ENCODE results near the gene IDH3B. TPM values are rescaled to one million over a fixed set of nuclear protein-coding genes. Genes with fewer than 3 reads are reported as not detected.

Gene IDH3B
- total RNA-seq, 1 experiment from 2014 or later, result 132 TPM

DNA sequence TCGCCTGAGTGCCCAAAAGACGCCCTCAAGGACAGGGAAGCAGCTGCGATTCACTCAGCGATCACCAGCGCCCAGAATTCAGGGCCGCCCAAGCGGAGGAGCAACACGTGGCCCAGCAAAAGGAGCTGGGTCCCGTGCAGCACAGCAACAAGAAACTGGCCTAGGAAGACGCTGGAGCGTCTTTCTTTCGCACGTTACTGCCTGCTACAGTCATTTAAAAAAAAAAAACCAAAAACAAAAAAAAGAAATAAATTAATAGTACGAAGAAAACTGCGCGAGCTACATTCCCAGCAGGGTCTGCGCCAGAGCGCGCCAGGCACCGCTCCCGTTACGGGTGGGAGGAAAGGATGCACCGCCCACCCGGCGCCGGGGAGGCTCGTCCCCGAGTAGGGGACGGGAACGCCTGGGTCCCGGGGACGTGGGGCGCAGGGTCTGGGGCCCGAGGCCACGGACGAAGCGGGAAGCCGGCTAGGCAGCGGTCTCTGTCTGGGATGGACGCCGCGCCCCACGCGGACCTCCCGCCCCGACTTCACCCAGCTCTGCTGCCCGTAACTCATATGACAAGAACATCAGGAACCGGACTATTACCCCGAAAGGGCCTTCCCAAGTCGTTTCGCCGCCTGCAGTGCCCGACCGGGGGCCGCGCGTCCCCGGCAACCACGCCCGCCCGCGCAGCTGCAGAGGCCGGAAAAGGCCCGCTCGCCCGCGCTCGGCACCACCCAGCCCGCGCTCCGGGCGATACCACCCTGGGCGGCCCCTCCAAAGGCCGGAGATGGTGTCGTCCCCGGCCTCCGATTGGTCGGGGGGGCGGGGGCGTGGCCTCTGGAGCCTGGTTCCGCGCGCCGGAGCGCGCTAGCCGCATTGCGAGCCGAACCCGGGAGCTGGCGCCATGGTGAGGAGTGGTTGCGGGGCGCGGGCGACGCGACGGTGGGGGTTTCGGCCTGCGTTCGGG is 12.0 kb downstream of the IDH3B start, which contains the start of gene NOP56 (continued):
- TF ChIP-seq SP1 (IDR thresholded peaks at IDR 0.05; ENCODE audit: low read depth), result peak; percentile 79

DNA sequence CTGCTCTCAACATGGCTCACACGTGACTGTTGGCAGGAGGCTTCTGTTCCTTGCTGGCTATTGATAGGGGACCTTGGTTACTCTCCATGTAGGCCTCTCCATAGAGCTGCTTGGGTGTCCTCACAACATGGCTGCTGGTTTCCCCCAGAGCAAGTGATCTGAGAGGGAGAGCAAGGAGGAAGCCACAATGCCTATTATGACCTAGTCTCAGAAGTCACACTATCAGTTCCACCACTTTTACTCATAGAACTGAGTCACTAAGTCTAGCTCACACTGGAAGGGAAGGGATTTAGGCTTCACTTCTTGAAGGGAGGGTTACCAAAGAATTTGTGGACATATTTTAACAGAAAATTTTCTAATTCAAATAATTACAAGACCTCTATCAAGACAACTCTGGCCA is 20.3 kb downstream of the IDH3B start:
- no peak for ATAC-seq
- Histone ChIP-seq H4K20me1 (ENCODE audit: insufficient read depth) (no peaks in the 10 kb centered on the region), H2AFZ (ENCODE audit: low read depth, low read length, poor library complexity, severe bottlenecking) (no peak overlapping the region), H3K36me3 (ENCODE audit: control insufficient read depth in 1 of 2, insufficient read depth in 2 of 2, low read length in 2 of 2) (no peaks in the 10 kb centered on the region), H3K79me2 (ENCODE audit: insufficient read depth, low read length) (no peaks in the 10 kb centered on the region), H3K4me3 (replicated peaks in 1 of 2; ENCODE audit: low read depth in 1 of 2, low read length in 2 of 2) (no peak overlapping the region), H3K9me3 (ENCODE audit: control insufficient read depth in 1 of 2, insufficient read depth in 1 of 2, low read depth in 1 of 2, low read length in 2 of 2) (no peaks in the 10 kb centered on the region), H3K27ac (ENCODE audit: low read depth, low read length) (no peak overlapping the region), H3K9ac (ENCODE audit: low read length) (no peak overlapping the region), H3K4me2 (ENCODE audit: low read length) (no peak overlapping the region), H3K9me2 (ENCODE audit: insufficient read depth) (no peaks in the 10 kb centered on the region), H3K27me3 (ENCODE audit: insufficient read depth, low read length) (no peaks in the 10 kb centered on the region), H3K4me1 (ENCODE audit: control insufficient read depth in 1 of 2, insufficient read depth in 2 of 2, low read length in 2 of 2) (no peaks in the 10 kb centered on the region; a peak in 1 of 4 replicates)
- TF ChIP-seq, protein P1, sequence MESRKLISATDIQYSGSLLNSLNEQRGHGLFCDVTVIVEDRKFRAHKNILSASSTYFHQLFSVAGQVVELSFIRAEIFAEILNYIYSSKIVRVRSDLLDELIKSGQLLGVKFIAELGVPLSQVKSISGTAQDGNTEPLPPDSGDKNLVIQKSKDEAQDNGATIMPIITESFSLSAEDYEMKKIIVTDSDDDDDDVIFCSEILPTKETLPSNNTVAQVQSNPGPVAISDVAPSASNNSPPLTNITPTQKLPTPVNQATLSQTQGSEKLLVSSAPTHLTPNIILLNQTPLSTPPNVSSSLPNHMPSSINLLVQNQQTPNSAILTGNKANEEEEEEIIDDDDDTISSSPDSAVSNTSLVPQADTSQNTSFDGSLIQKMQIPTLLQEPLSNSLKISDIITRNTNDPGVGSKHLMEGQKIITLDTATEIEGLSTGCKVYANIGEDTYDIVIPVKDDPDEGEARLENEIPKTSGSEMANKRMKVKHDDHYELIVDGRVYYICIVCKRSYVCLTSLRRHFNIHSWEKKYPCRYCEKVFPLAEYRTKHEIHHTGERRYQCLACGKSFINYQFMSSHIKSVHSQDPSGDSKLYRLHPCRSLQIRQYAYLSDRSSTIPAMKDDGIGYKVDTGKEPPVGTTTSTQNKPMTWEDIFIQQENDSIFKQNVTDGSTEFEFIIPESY (IDR thresholded peaks at IDR 0.05; ENCODE audit: extremely low read depth, insufficient replicate concordance, low read length), result no peak
- TF ChIP-seq, protein P2, sequence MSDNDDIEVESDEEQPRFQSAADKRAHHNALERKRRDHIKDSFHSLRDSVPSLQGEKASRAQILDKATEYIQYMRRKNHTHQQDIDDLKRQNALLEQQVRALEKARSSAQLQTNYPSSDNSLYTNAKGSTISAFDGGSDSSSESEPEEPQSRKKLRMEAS (IDR thresholded peaks at IDR 0.05), result no peak
- TF ChIP-seq YY1 (IDR thresholded peaks at IDR 0.05; ENCODE audit: extremely low read depth, insufficient replicate concordance, low read depth, low read length) (no peak), EZH2phosphoT487 (IDR thresholded peaks at IDR 0.05; ENCODE audit: borderline replicate concordance) (no peak), ZFX (IDR thresholded peaks at IDR 0.05) (no peak), EGR1 (IDR thresholded peaks at IDR 0.05; ENCODE audit: low read depth) (no peak), POLR2A (IDR thresholded peaks at IDR 0.05; ENCODE audit: borderline replicate concordance, extremely low read depth, insufficient read depth, insufficient read length) (no peak), POLR2AphosphoS5 (IDR thresholded peaks at IDR 0.05; ENCODE audit: low read depth, low read length) (no peak), SRF (IDR thresholded peaks at IDR 0.05; ENCODE audit: low read depth) (no peak), SIN3A (IDR thresholded peaks at IDR 0.05; ENCODE audit: low read depth) (no peak), CEBPB (IDR thresholded peaks at IDR 0.05; ENCODE audit: low read depth) (no peak), EZH2 (IDR thresholded peaks at IDR 0.05) (no peak)
- TF ChIP-seq, protein P3, sequence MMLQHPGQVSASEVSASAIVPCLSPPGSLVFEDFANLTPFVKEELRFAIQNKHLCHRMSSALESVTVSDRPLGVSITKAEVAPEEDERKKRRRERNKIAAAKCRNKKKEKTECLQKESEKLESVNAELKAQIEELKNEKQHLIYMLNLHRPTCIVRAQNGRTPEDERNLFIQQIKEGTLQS (IDR thresholded peaks at IDR 0.05), result no peak
- TF ChIP-seq, protein P4, sequence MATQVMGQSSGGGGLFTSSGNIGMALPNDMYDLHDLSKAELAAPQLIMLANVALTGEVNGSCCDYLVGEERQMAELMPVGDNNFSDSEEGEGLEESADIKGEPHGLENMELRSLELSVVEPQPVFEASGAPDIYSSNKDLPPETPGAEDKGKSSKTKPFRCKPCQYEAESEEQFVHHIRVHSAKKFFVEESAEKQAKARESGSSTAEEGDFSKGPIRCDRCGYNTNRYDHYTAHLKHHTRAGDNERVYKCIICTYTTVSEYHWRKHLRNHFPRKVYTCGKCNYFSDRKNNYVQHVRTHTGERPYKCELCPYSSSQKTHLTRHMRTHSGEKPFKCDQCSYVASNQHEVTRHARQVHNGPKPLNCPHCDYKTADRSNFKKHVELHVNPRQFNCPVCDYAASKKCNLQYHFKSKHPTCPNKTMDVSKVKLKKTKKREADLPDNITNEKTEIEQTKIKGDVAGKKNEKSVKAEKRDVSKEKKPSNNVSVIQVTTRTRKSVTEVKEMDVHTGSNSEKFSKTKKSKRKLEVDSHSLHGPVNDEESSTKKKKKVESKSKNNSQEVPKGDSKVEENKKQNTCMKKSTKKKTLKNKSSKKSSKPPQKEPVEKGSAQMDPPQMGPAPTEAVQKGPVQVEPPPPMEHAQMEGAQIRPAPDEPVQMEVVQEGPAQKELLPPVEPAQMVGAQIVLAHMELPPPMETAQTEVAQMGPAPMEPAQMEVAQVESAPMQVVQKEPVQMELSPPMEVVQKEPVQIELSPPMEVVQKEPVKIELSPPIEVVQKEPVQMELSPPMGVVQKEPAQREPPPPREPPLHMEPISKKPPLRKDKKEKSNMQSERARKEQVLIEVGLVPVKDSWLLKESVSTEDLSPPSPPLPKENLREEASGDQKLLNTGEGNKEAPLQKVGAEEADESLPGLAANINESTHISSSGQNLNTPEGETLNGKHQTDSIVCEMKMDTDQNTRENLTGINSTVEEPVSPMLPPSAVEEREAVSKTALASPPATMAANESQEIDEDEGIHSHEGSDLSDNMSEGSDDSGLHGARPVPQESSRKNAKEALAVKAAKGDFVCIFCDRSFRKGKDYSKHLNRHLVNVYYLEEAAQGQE (IDR thresholded peaks at IDR 0.05; ENCODE audit: low read depth), result no peak
- RAD21 ChIA-PET (ENCODE audit: low non-redundant PET in 1 of 2, low total read pairs in 2 of 2, uncharacterized antibody in 2 of 2, unreplicated experiment in 2 of 2), result no interaction called here
- DNase-seq (ENCODE audit: low read depth, low spot score), result no peak
- no TSS peak for BruUV-seq (replicated peaks)
- POLR2A ChIA-PET, result interaction anchor here (1.2 kb wide), 1 partner anchor 9 kb away, joined by 5 read pairs; the partner anchor contains the start of gene NOP56
- CTCF ChIA-PET, result no interaction called here
- intact Hi-C loops (cut with micrococcal nuclease), result no loop called here
